Keratinocyte (primary cell): ENCODE results near the gene SNTG2.
"Not testable (repeated sequence)": the region's sequence is repeated elsewhere in the genome, so short reads cannot be mapped to it uniquely, and the experiment has no call there.

Experiments used
- CTCF ChIP-seq, 3 experiments: IDR thresholded peaks in 1 of 3; conservative IDR thresholded peaks in 1 of 3; optimal IDR thresholded peaks in 1 of 3; 2 replicates in 2 of 3; 3 replicates in 1 of 3; pipeline versions ENCODE3 to v1.5.1; 2011; ENCODE audit warnings: low read length in 3 of 3, mild to moderate bottlenecking in 3 of 3, moderate library complexity in 2 of 3, control low read depth in 1 of 3, inconsistent platforms in 1 of 3; ENCODE audit not compliant: insufficient read depth in 2 of 3; ENCODE audit errors: extremely low read depth in 1 of 3
- EZH2 ChIP-seq: IDR thresholded peaks from one replicate; pipeline ENCODE4 v1.6.1; 2012; ENCODE audit warnings: inconsistent platforms, mild to moderate bottlenecking, low read length, moderate library complexity

GRCh38 chr2:909764-910379, 40.8 kb upstream of the SNTG2 start:
- not testable (repeated sequence) for TF ChIP-seq CTCF (optimal IDR thresholded peaks at IDR 0.05 in 1 of 3, IDR thresholded peaks at IDR 0.05 in 1 of 3, conservative IDR thresholded peaks at IDR 0.05 in 1 of 3; ENCODE audit: extremely low read depth in 1 of 3, insufficient read depth in 2 of 3, low read length in 3 of 3); EZH2
